ENCODE data around the gene PTPRT. TPM values are rescaled to one million over a fixed set of nuclear protein-coding genes. Genes with fewer than 3 reads are reported as not detected.

PTPRT gene
- total RNA-seq, 1 experiment from 2014 or later = not detected

DNA sequence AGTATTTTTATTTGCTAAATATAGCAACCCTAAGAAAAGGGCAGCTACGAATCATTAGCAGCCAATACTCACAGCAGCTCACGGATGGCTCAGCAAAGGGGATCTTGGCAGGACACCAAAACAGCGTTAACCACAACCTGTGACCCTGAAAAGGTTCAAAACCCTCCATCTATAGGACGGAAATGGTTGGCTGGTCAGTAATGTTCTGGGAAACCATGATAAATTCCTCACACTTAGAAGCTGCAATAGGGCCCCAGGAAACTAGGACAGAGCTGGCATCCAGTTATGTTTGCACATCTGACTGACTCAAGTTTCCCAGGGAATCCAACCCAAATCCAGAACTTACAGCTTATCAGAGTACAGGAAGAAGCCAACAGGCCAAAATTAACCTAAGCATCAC lies 30.9 kb upstream of the PTPRT start:
- ATAC-seq (no peak), DNase-seq (ENCODE audit: low read depth, low spot score) (no peak)
- ChIA-PET RAD21 (ENCODE audit: low non-redundant PET in 1 of 2, low total read pairs in 2 of 2, uncharacterized antibody in 2 of 2, unreplicated experiment in 2 of 2) (no interaction called here), CTCF (no interaction called here), POLR2A (no interaction called here)
- no peaks in the 10 kb centered on the region for H3K79me2 ChIP-seq (ENCODE audit: insufficient read depth, low read length)
- intact Hi-C loops (cut with micrococcal nuclease) = no loop called here
- peaks cover 31% of the 10 kb centered on the region for H3K27me3 ChIP-seq (ENCODE audit: insufficient read depth, low read length)
- TF ChIP-seq RAD21 (IDR thresholded peaks at IDR 0.05; ENCODE audit: low read depth) = no peak
- TF ChIP-seq POLR2A (IDR thresholded peaks at IDR 0.05; ENCODE audit: borderline replicate concordance, extremely low read depth, insufficient read depth, insufficient read length) = no peak
- no peak for TF ChIP-seq ZFX (IDR thresholded peaks at IDR 0.05)
- no peak for TF ChIP-seq TCF7L2 (IDR thresholded peaks at IDR 0.05; ENCODE audit: borderline replicate concordance, extremely low read depth, insufficient read depth, insufficient read length)
- TF ChIP-seq YY1 (IDR thresholded peaks at IDR 0.05; ENCODE audit: extremely low read depth, insufficient replicate concordance, low read depth, low read length) = no peak
- TF ChIP-seq, protein P1, sequence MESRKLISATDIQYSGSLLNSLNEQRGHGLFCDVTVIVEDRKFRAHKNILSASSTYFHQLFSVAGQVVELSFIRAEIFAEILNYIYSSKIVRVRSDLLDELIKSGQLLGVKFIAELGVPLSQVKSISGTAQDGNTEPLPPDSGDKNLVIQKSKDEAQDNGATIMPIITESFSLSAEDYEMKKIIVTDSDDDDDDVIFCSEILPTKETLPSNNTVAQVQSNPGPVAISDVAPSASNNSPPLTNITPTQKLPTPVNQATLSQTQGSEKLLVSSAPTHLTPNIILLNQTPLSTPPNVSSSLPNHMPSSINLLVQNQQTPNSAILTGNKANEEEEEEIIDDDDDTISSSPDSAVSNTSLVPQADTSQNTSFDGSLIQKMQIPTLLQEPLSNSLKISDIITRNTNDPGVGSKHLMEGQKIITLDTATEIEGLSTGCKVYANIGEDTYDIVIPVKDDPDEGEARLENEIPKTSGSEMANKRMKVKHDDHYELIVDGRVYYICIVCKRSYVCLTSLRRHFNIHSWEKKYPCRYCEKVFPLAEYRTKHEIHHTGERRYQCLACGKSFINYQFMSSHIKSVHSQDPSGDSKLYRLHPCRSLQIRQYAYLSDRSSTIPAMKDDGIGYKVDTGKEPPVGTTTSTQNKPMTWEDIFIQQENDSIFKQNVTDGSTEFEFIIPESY (IDR thresholded peaks at IDR 0.05; ENCODE audit: extremely low read depth, insufficient replicate concordance, low read length) = no peak
- no peak for TF ChIP-seq CBX3 (IDR thresholded peaks at IDR 0.05; ENCODE audit: low read depth)
- TF ChIP-seq, protein P2, sequence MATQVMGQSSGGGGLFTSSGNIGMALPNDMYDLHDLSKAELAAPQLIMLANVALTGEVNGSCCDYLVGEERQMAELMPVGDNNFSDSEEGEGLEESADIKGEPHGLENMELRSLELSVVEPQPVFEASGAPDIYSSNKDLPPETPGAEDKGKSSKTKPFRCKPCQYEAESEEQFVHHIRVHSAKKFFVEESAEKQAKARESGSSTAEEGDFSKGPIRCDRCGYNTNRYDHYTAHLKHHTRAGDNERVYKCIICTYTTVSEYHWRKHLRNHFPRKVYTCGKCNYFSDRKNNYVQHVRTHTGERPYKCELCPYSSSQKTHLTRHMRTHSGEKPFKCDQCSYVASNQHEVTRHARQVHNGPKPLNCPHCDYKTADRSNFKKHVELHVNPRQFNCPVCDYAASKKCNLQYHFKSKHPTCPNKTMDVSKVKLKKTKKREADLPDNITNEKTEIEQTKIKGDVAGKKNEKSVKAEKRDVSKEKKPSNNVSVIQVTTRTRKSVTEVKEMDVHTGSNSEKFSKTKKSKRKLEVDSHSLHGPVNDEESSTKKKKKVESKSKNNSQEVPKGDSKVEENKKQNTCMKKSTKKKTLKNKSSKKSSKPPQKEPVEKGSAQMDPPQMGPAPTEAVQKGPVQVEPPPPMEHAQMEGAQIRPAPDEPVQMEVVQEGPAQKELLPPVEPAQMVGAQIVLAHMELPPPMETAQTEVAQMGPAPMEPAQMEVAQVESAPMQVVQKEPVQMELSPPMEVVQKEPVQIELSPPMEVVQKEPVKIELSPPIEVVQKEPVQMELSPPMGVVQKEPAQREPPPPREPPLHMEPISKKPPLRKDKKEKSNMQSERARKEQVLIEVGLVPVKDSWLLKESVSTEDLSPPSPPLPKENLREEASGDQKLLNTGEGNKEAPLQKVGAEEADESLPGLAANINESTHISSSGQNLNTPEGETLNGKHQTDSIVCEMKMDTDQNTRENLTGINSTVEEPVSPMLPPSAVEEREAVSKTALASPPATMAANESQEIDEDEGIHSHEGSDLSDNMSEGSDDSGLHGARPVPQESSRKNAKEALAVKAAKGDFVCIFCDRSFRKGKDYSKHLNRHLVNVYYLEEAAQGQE (IDR thresholded peaks at IDR 0.05; ENCODE audit: low read depth) = no peak
- TF ChIP-seq, protein P3, sequence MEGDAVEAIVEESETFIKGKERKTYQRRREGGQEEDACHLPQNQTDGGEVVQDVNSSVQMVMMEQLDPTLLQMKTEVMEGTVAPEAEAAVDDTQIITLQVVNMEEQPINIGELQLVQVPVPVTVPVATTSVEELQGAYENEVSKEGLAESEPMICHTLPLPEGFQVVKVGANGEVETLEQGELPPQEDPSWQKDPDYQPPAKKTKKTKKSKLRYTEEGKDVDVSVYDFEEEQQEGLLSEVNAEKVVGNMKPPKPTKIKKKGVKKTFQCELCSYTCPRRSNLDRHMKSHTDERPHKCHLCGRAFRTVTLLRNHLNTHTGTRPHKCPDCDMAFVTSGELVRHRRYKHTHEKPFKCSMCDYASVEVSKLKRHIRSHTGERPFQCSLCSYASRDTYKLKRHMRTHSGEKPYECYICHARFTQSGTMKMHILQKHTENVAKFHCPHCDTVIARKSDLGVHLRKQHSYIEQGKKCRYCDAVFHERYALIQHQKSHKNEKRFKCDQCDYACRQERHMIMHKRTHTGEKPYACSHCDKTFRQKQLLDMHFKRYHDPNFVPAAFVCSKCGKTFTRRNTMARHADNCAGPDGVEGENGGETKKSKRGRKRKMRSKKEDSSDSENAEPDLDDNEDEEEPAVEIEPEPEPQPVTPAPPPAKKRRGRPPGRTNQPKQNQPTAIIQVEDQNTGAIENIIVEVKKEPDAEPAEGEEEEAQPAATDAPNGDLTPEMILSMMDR (IDR thresholded peaks at IDR 0.05 in 2 of 3, conservative IDR thresholded peaks at IDR 0.05 in 1 of 3; ENCODE audit: borderline replicate concordance in 1 of 3, insufficient read depth in 1 of 3, low read depth in 2 of 3, low read length in 2 of 3) = no peak
- TF ChIP-seq SRF (IDR thresholded peaks at IDR 0.05; ENCODE audit: low read depth) = no peak
- TF ChIP-seq SIN3A (IDR thresholded peaks at IDR 0.05; ENCODE audit: low read depth) = no peak
- TF ChIP-seq ELF1 (IDR thresholded peaks at IDR 0.05; ENCODE audit: borderline replicate concordance, low read depth) = no peak
- no peak for TF ChIP-seq ZNF274 (IDR thresholded peaks at IDR 0.05; ENCODE audit: low read depth, low read length)
- no peak for TF ChIP-seq EZH2phosphoT487 (IDR thresholded peaks at IDR 0.05; ENCODE audit: borderline replicate concordance)
- no peak overlapping the region for H3K9ac ChIP-seq (ENCODE audit: low read length)
- no peak overlapping the region for H3K27ac ChIP-seq (ENCODE audit: low read depth, low read length)
- no peak overlapping the region for H3K4me3 ChIP-seq (replicated peaks in 1 of 2; ENCODE audit: low read depth in 1 of 2, low read length in 2 of 2)
- no peaks in the 10 kb centered on the region for H3K9me2 ChIP-seq (ENCODE audit: insufficient read depth)
- BruUV-seq (replicated peaks) = no TSS peak
- no peaks in the 10 kb centered on the region for H3K4me1 ChIP-seq (ENCODE audit: control insufficient read depth in 1 of 2, insufficient read depth in 2 of 2, low read length in 2 of 2)
- no peak overlapping the region for H2AFZ ChIP-seq (ENCODE audit: low read depth, low read length, poor library complexity, severe bottlenecking)
- H4K20me1 ChIP-seq (ENCODE audit: insufficient read depth) = no peaks in the 10 kb centered on the region
- H3K36me3 ChIP-seq (ENCODE audit: control insufficient read depth in 1 of 2, insufficient read depth in 2 of 2, low read length in 2 of 2) = no peaks in the 10 kb centered on the region
- no peak overlapping the region for H3K4me2 ChIP-seq (ENCODE audit: low read length)
- no peaks in the 10 kb centered on the region for H3K9me3 ChIP-seq (ENCODE audit: control insufficient read depth in 1 of 2, insufficient read depth in 1 of 2, low read depth in 1 of 2, low read length in 2 of 2)

All from HCT116 (cell line).